HepG2 (cell line): ENCODE measurements around the gene CAPN12. TPM values are rescaled to one million over a fixed set of nuclear protein-coding genes. Genes with fewer than 3 reads are reported as not detected.
"Not testable (repeated sequence)": the region's sequence is repeated elsewhere in the genome, so short reads cannot be mapped to it uniquely, and the experiment has no call there.

Experiments used
- ATAC-seq: fragments of 200-7000 bp; cut with Tn5 transposase; 3 replicates; pipeline ENCODE4 v1.9.1; 2020; ENCODE audit warnings: mild to moderate bottlenecking, moderate library complexity
- BruUV-seq: library from RNA; stranded (reverse); fragments of 400-500 nt; replicated peaks from 2 replicates; lab custom pipeline; 2021; lab: Mats Ljungman, UMichigan
- CTCF ChIA-PET: fragments of 300-600 bp; formaldehyde crosslinking; extraction: SDS; loops from one replicate; lab custom pipeline; 2021; ENCODE audit warnings: low total read pairs, inconsistent platforms, low intra/inter-chr PET ratio; lab: Yijun Ruan, JAX
- POLR2A ChIA-PET: fragments of 350-600 bp; sonication (Branson Sonifier 250); formaldehyde crosslinking; loops from one replicate; lab custom pipeline; 2020; ENCODE audit warnings: antibody characterized with exemption, inconsistent platforms; lab: Yijun Ruan, JAX
- DNase-seq: peaks from one replicate; pipeline ENCODE4 v3.0.0-alpha.2; 2015; ENCODE audit warnings: low spot score
- FAIRE-seq: peaks from 3 replicates; lab custom pipeline; 2011; peaks lifted over from hg19 to GRCh38; lab: Jason Lieb, UNC
- H2AFZ ChIP-seq: one replicate; pipeline ENCODE4 v1.6.1; 2011; ENCODE audit warnings: low read length, inconsistent platforms
- H3K27ac ChIP-seq: fragments of 300-600 bp; 3 replicates; pipeline ENCODE4 v1.8.0; 2011; ENCODE audit warnings: mixed run types, mild to moderate bottlenecking, mixed read lengths, low read length, inconsistent platforms; ENCODE audit not compliant: insufficient read depth; ENCODE audit errors: extremely low read length
- H3K27me3 ChIP-seq, 2 experiments: fragments of 200-600 bp in 1 of 2; 2 replicates in 1 of 2; 3 replicates in 1 of 2; pipeline versions ENCODE4 v1.6.0 to v1.8.0; 2011; ENCODE audit warnings: low read length in 2 of 2, mild to moderate bottlenecking in 2 of 2, moderate library complexity in 2 of 2, inconsistent platforms in 1 of 2; ENCODE audit not compliant: insufficient read depth in 2 of 2, control insufficient read depth in 1 of 2
- H3K36me3 ChIP-seq, 2 experiments: fragments of 200-600 bp in 1 of 2; replicated peaks in 1 of 2; 2 replicates in 1 of 2; 3 replicates in 1 of 2; pipeline versions ENCODE4 v1.5.1 to v1.8.0; 2011; ENCODE audit warnings: low read length in 2 of 2, inconsistent platforms in 1 of 2; ENCODE audit not compliant: insufficient read depth in 2 of 2, control insufficient read depth in 1 of 2
- H3K4me1 ChIP-seq: 2 replicates; pipeline ENCODE4 v1.5.1; 2012; ENCODE audit warnings: low read length, inconsistent platforms; ENCODE audit not compliant: insufficient read depth
- H3K4me2 ChIP-seq: 2 replicates; pipeline ENCODE4 v1.6.0; 2011; ENCODE audit warnings: low read depth, low read length, inconsistent platforms
- H3K4me3 ChIP-seq, 3 experiments: fragments of 200-600 bp in 1 of 3; sonication (generic), shearing (Covaris generic) in 1 of 3; replicated peaks in 1 of 3; 2 replicates each; pipeline ENCODE4 v1.5.1; 2011 to 2016; ENCODE audit warnings: low read length in 3 of 3, inconsistent platforms in 2 of 3, low read depth in 2 of 3, mild to moderate bottlenecking in 2 of 3, control low read depth in 1 of 3, mixed read lengths in 1 of 3; ENCODE audit not compliant: insufficient read depth in 1 of 3
- H3K79me2 ChIP-seq: one replicate; pipeline ENCODE4 v1.6.1; 2011; ENCODE audit warnings: low read length, inconsistent platforms; ENCODE audit not compliant: insufficient read depth
- H3K9ac ChIP-seq: 2 replicates; pipeline ENCODE4 v1.6.0; 2011; ENCODE audit warnings: mild to moderate bottlenecking, low read depth, low read length, inconsistent platforms; ENCODE audit not compliant: insufficient read depth
- H3K9me3 ChIP-seq: 2 replicates; pipeline ENCODE4 v1.5.1; 2012; ENCODE audit warnings: mild to moderate bottlenecking, low read length
- H4K20me1 ChIP-seq: 2 replicates; pipeline ENCODE4 v1.6.0; 2011; ENCODE audit warnings: inconsistent platforms, mild to moderate bottlenecking, low read length, moderate library complexity; ENCODE audit not compliant: insufficient read depth
- WGBS: methylation state at CpG from one replicate; pipeline ENCODE4 v1.1.6; 2017; ENCODE audit warnings: low lambda C conversion rate; 5-methylcytosine and 5-hydroxymethylcytosine counted together
- in situ Hi-C: cut with HindIII; loops from 2 replicates; pipeline ENCODE4 v1.10.0; 2017; ENCODE audit warnings: low pct_unique_long_range_greater_than_20kb; ENCODE audit not compliant: extremely low pct_ligation_motif_present
- intact Hi-C: fragments of 100-400 bp; cut with micrococcal nuclease; formaldehyde crosslinking; loops from one replicate; pipeline ENCODE4 v1.10.0; 2022; ENCODE audit not compliant: unreplicated experiment
- polyA plus RNA-seq, 8 experiments: library from polyadenylated mRNA; depleted of rRNA in 3 of 8; stranded (reverse) in 7 of 8; unstranded in 1 of 8; fragments of >200 nt; fragmentation: Illumina TruSeq in 4 of 8; extraction: Trizol in 4 of 8; gene quantifications; 2 replicates each; pipeline versions ENCODE4 v1.2.1 to v1.2.3, GENCODE V29; 2011 to 2016; ENCODE audit warnings: low read depth in 4 of 8, missing spikeins in 1 of 8, mixed read lengths in 1 of 8; ENCODE audit not compliant: insufficient read depth in 1 of 8
- total RNA-seq, 5 experiments: library from RNA; depleted of rRNA; stranded (reverse); fragments of >200 nt; fragmentation: Illumina TruSeq; extraction: Trizol; gene quantifications; 2 replicates each; pipeline ENCODE4 v1.2.3, GENCODE V29; 2016; ENCODE audit warnings: low read depth in 1 of 5

Gene CAPN12
- total and polyA plus RNA-seq, 2 of the 13 experiments (the other 11 are each of a cell fraction or from before 2014, with no cell fraction given) = 1.6 to 13.6 TPM

GRCh38 chr19:38771569-38771968 lies 27.3 kb upstream of the CAPN12 start:
- in situ Hi-C loops, DNase-seq, ATAC-seq, intact Hi-C loops, H3K4me3 ChIP-seq, H3K4me2 ChIP-seq, H3K27me3 ChIP-seq, H3K36me3 ChIP-seq, H3K9me3 ChIP-seq, CTCF ChIA-PET, H3K9ac ChIP-seq, FAIRE-seq, POLR2A ChIA-PET, BruUV-seq, H2AFZ ChIP-seq, H3K79me2 ChIP-seq, H3K4me1 ChIP-seq, H3K27ac ChIP-seq, H4K20me1 ChIP-seq: not testable (repeated sequence)
- no CpG with 5 or more reads among the region's 30 CpGs for WGBS

GRCh38 chr19:38770949-38771275 lies 26.6 kb upstream of the CAPN12 start:
- WGBS = no CpG with 5 or more reads among the region's 22 CpGs
- in situ Hi-C loops, H3K27ac ChIP-seq, CTCF ChIA-PET, FAIRE-seq, ATAC-seq, H3K9me3 ChIP-seq, H3K27me3 ChIP-seq, H3K79me2 ChIP-seq, intact Hi-C loops, DNase-seq, H4K20me1 ChIP-seq, H3K4me2 ChIP-seq, H3K9ac ChIP-seq, H2AFZ ChIP-seq, BruUV-seq, H3K36me3 ChIP-seq, POLR2A ChIA-PET, H3K4me3 ChIP-seq, H3K4me1 ChIP-seq: not testable (repeated sequence)

- H3K9ac ChIP-seq, BruUV-seq, intact Hi-C loops, H3K79me2 ChIP-seq, CTCF ChIA-PET, FAIRE-seq, H4K20me1 ChIP-seq, H3K4me3 ChIP-seq, H3K4me1 ChIP-seq, ATAC-seq, H3K27me3 ChIP-seq, in situ Hi-C loops, POLR2A ChIA-PET, H3K36me3 ChIP-seq, DNase-seq, H3K4me2 ChIP-seq, H3K27ac ChIP-seq, H2AFZ ChIP-seq, H3K9me3 ChIP-seq: not testable (repeated sequence)
- 96% methylated on average over 9 of the region's 58 CpGs for WGBS
These were observed 26.1 kb upstream of the CAPN12 start for GRCh38 chr19:38770228-38770948.
